ENCODE results near the gene PITPNM2. TPM values are rescaled to one million over a fixed set of nuclear protein-coding genes. Genes with fewer than 3 reads are reported as not detected.

PITPNM2 gene
- total RNA-seq, 1 experiment from 2014 or later, result 15.2 TPM

- no peak for DNase-seq (ENCODE audit: low read depth, low spot score)
- POLR2A ChIA-PET, result no interaction called here
- intact Hi-C loops (cut with micrococcal nuclease), result loop anchor here (10.0 kb wide), 1 partner anchor 169 kb away; the partner anchor contains the start of gene OGFOD2
- CTCF ChIA-PET, result no interaction called here
- Histone ChIP-seq H2AFZ (ENCODE audit: low read depth, low read length, poor library complexity, severe bottlenecking) (no peak overlapping the region), H3K4me3 (replicated peaks in 1 of 2; ENCODE audit: low read depth in 1 of 2, low read length in 2 of 2) (no peak overlapping the region), H3K9ac (ENCODE audit: low read length) (peak overlapping the region; percentile 57; the same call in 1 of the 2 replicates), H3K9me2 (ENCODE audit: insufficient read depth) (no peaks in the 10 kb centered on the region), H3K27ac (ENCODE audit: low read depth, low read length) (peak overlapping the region; percentile 34; the same call in 1 of the 2 replicates), H3K36me3 (ENCODE audit: control insufficient read depth in 1 of 2, insufficient read depth in 2 of 2, low read length in 2 of 2) (no peaks in the 10 kb centered on the region), H3K79me2 (ENCODE audit: insufficient read depth, low read length) (peaks cover 63% of the 10 kb centered on the region), H4K20me1 (ENCODE audit: insufficient read depth) (no peaks in the 10 kb centered on the region), H3K4me1 (ENCODE audit: control insufficient read depth in 1 of 2, insufficient read depth in 2 of 2, low read length in 2 of 2) (peaks cover 45 to 57% of the 10 kb centered on the region in 2 experiments), H3K4me2 (ENCODE audit: low read length) (peak overlapping the region; percentile 84; the same call in 1 of the 2 replicates), H3K27me3 (ENCODE audit: insufficient read depth, low read length) (no peaks in the 10 kb centered on the region), H3K9me3 (ENCODE audit: control insufficient read depth in 1 of 2, insufficient read depth in 1 of 2, low read depth in 1 of 2, low read length in 2 of 2) (no peaks in the 10 kb centered on the region)
- no TSS peak for BruUV-seq (replicated peaks)
- RAD21 ChIA-PET (ENCODE audit: low non-redundant PET in 1 of 2, low total read pairs in 2 of 2, uncharacterized antibody in 2 of 2, unreplicated experiment in 2 of 2), result no interaction called here
- TF ChIP-seq ZFX (IDR thresholded peaks at IDR 0.05) (no peak), SRF (IDR thresholded peaks at IDR 0.05; ENCODE audit: low read depth) (no peak), MAX (IDR thresholded peaks at IDR 0.05) (no peak), CEBPB (IDR thresholded peaks at IDR 0.05; ENCODE audit: low read depth) (no peak), CBX3 (IDR thresholded peaks at IDR 0.05; ENCODE audit: low read depth) (no peak), FOSL1 (IDR thresholded peaks at IDR 0.05; ENCODE audit: low read depth) (no peak), TCF7L2 (IDR thresholded peaks at IDR 0.05; ENCODE audit: borderline replicate concordance, extremely low read depth, insufficient read depth, insufficient read length) (no peak), JUND (IDR thresholded peaks at IDR 0.05) (no peak), ZNF274 (IDR thresholded peaks at IDR 0.05; ENCODE audit: low read depth, low read length) (no peak)
- no peak for ATAC-seq
Observed at GRCh38 chr12:123143736-123144461, 7.0 kb downstream of the PITPNM2 start.

All from HCT116 (cell line).